Thyroid gland (tissue), 4 donors: ENCODE results near the gene HSD11B2. TPM values are rescaled to one million over a fixed set of nuclear protein-coding genes. Genes with fewer than 3 reads are reported as not detected.

ENCODE experiments used
- DNase-seq, 2 donors: peaks; one replicate each; pipeline ENCODE4 v3.0.0-alpha.2; 2019
- H3K27ac ChIP-seq, 3 donors: fragments of 200-600 bp; sonication (generic); 1 replicate in 2 of 3; 2 replicates in 1 of 3; pipeline ENCODE4 v1.5.1; 2016 to 2019; ENCODE audit warnings: mild to moderate bottlenecking in 1 of 3, moderate library complexity in 1 of 3
- H3K27me3 ChIP-seq: fragments of 200-600 bp; sonication (generic); one replicate; pipeline ENCODE4 v1.5.1; 2019
- H3K36me3 ChIP-seq, 2 donors: fragments of 200-600 bp; sonication (generic); one replicate each; pipeline ENCODE4 v1.5.1; 2016 to 2019
- H3K4me1 ChIP-seq, 2 donors: fragments of 200-600 bp; sonication (generic); one replicate each; pipeline ENCODE4 v1.5.1; 2017 to 2019
- H3K4me3 ChIP-seq, 3 donors: fragments of 200-600 bp; sonication (generic); replicated peaks in 1 of 3; 1 replicate in 2 of 3; 2 replicates in 1 of 3; pipeline ENCODE4 v1.5.1; 2016; ENCODE audit warnings: mild to moderate bottlenecking in 1 of 3
- H3K9me3 ChIP-seq: fragments of 200-600 bp; sonication (generic); one replicate; pipeline ENCODE4 v1.5.1; 2017
- CTCF ChIP-seq, 6 experiments: fragments of 200-600 bp in 3 of 6; fragments of 450-650 bp in 3 of 6; sonication (generic) in 3 of 6; IDR thresholded peaks; one replicate each; pipeline ENCODE4 v1.5.1; 2016 to 2019; ENCODE audit warnings: antibody characterized with exemption in 6 of 6, mild to moderate bottlenecking in 2 of 6, inconsistent platforms in 1 of 6, moderate library complexity in 1 of 6
- POLR2A ChIP-seq, 2 donors: fragments of 450-650 bp; IDR thresholded peaks; one replicate each; pipeline ENCODE4 v1.6.1; 2017; ENCODE audit warnings: antibody characterized with exemption in 2 of 2, mild to moderate bottlenecking in 2 of 2, moderate library complexity in 1 of 2
- WGBS, 2 donors: methylation state at CpG; one replicate each; pipeline ENCODE4 v1.1.5; 2017; 5-methylcytosine and 5-hydroxymethylcytosine counted together
- intact Hi-C: fragments of 100-400 bp; cut with DNase I; formaldehyde crosslinking; loops from one replicate; pipeline ENCODE4 v1.15.1; 2023
- total RNA-seq, 4 donors: library from RNA; depleted of rRNA; stranded (reverse); fragments of >200 nt; gene quantifications; one replicate each; pipeline ENCODE4 v1.2.3, GENCODE V29; 2016

Gene HSD11B2
- total RNA-seq, 4 donors from 2014 or later, result 4.6 to 11.9 (median 9.0) TPM

GRCh38 chr16:67458121-67458641 is 27.3 kb downstream of the HSD11B2 start:
- peak overlapping the region; percentile 85 to 90 (median 88) for H3K27ac ChIP-seq
- no peaks in the 10 kb centered on the region for H3K36me3 ChIP-seq
- no peak for DNase-seq
- no peaks in the 10 kb centered on the region for H3K9me3 ChIP-seq
- H3K4me1 ChIP-seq, result peaks cover 70 to 91% of the 10 kb centered on the region in 2 donors
- no peaks in the 10 kb centered on the region for H3K27me3 ChIP-seq
- intact Hi-C loops, result no loop called here
- TF ChIP-seq CTCF (IDR thresholded peaks at IDR 0.05), result no peak
- TF ChIP-seq POLR2A (IDR thresholded peaks at IDR 0.05), result no peak
- WGBS, 2 donors, result 56 to 71% methylated on average over 2 to 6 of the region's 6 CpGs
- no peak overlapping the region for H3K4me3 ChIP-seq

GRCh38 chr16:67459066-67459860 is 28.3 kb downstream of the HSD11B2 start:
- no peaks in the 10 kb centered on the region for H3K27me3 ChIP-seq
- peak; percentile 88 to 89 for DNase-seq
- no peaks in the 10 kb centered on the region for H3K9me3 ChIP-seq
- H3K27ac ChIP-seq, result peak overlapping the region; percentile 85 to 90 (median 88)
- H3K4me3 ChIP-seq, result no peak overlapping the region
- H3K36me3 ChIP-seq, result no peaks in the 10 kb centered on the region
- intact Hi-C loops, result no loop called here
- TF ChIP-seq CTCF (IDR thresholded peaks at IDR 0.05) (no peak), POLR2A (IDR thresholded peaks at IDR 0.05) (peak in 1 of 2 donors; percentile 16)
- 20% methylated on average over 4 of the region's 7 CpGs for WGBS, 2 donors
- peaks cover 72 to 92% of the 10 kb centered on the region in 2 donors for H3K4me1 ChIP-seq

- peaks cover 72 to 97% of the 10 kb centered on the region in 2 donors for H3K4me1 ChIP-seq
- intact Hi-C loops, result no loop called here
- WGBS, 2 donors, result 56 to 60% methylated on average over 1 to 3 of the region's 3 CpGs
These were observed 28.9 kb downstream of the HSD11B2 start for GRCh38 chr16:67459861-67460150.

GRCh38 chr16:67460168-67460567 is 29.2 kb downstream of the HSD11B2 start:
- no peak overlapping the region for H3K4me3 ChIP-seq
- DNase-seq, result no peak
- H3K36me3 ChIP-seq, result no peaks in the 10 kb centered on the region
- H3K4me1 ChIP-seq, result peaks cover 72 to 96% of the 10 kb centered on the region in 2 donors
- no peaks in the 10 kb centered on the region for H3K27me3 ChIP-seq
- 80 to 100% methylated on average over 2 to 5 of the region's 5 CpGs for WGBS, 2 donors
- TF ChIP-seq CTCF (IDR thresholded peaks at IDR 0.05) (no peak), POLR2A (IDR thresholded peaks at IDR 0.05) (no peak)
- no peaks in the 10 kb centered on the region for H3K9me3 ChIP-seq
- intact Hi-C loops, result no loop called here
- H3K27ac ChIP-seq, result peak overlapping the region; percentile 85 to 90 (median 88)

More at GRCh38 chr16:67459861-67460150, 28.9 kb downstream of the HSD11B2 start:
- Histone ChIP-seq H3K4me3 (no peak overlapping the region), H3K27me3 (no peaks in the 10 kb centered on the region), H3K9me3 (no peaks in the 10 kb centered on the region), H3K27ac (peak overlapping the region; percentile 85 to 90 (median 88)), H3K36me3 (no peaks in the 10 kb centered on the region)
- DNase-seq, result peak in 1 of 2 donors; percentile 40
- TF ChIP-seq CTCF (IDR thresholded peaks at IDR 0.05) (no peak), POLR2A (IDR thresholded peaks at IDR 0.05) (no peak)

GRCh38 chr16:67460961-67461360 is 30.0 kb downstream of the HSD11B2 start:
- no peaks in the 10 kb centered on the region for H3K36me3 ChIP-seq
- H3K9me3 ChIP-seq, result no peaks in the 10 kb centered on the region
- WGBS, 2 donors, result 88 to 95% methylated on average over 1 to 2 of the region's 2 CpGs
- no peak for DNase-seq
- TF ChIP-seq POLR2A (IDR thresholded peaks at IDR 0.05) (no peak), CTCF (IDR thresholded peaks at IDR 0.05) (no peak)
- H3K27ac ChIP-seq, result peak overlapping the region; percentile 2 to 90 (median 85)
- no peaks in the 10 kb centered on the region for H3K27me3 ChIP-seq
- H3K4me1 ChIP-seq, result peaks cover 78 to 96% of the 10 kb centered on the region in 2 donors
- no peak overlapping the region for H3K4me3 ChIP-seq
- intact Hi-C loops, result no loop called here
